Type B pancreatic cell (in vitro differentiated cells): Measurements from ENCODE around the gene IL12RB2. TPM values are rescaled to one million over a fixed set of nuclear protein-coding genes. Genes with fewer than 3 reads are reported as not detected.

Experiments
- DNase-seq: peaks from one replicate; pipeline ENCODE4 v3.0.0; 2021; ENCODE audit warnings: mixed read lengths; ENCODE audit not compliant: unreplicated experiment; ENCODE audit errors: extremely low spot score
- H3K27ac Mint-ChIP-seq: 2 replicates; pipeline ENCODE4 v1.8.0; 2021; ENCODE audit warnings: mild to moderate bottlenecking, mixed read lengths
- H3K27me3 Mint-ChIP-seq: 2 replicates; pipeline ENCODE4 v1.8.0; 2021; ENCODE audit warnings: mixed read lengths
- H3K36me3 Mint-ChIP-seq: 2 replicates; pipeline ENCODE4 v1.8.0; 2021; ENCODE audit warnings: mixed read lengths
- H3K4me1 Mint-ChIP-seq: one replicate; pipeline ENCODE4 v1.8.0; 2021; ENCODE audit warnings: mixed read lengths; ENCODE audit not compliant: unreplicated experiment
- H3K4me3 Mint-ChIP-seq: 2 replicates; pipeline ENCODE4 v1.8.0; 2021; ENCODE audit warnings: mild to moderate bottlenecking, mixed read lengths
- H3K9me3 Mint-ChIP-seq: 2 replicates; pipeline ENCODE4 v1.8.0; 2021; ENCODE audit warnings: mixed read lengths
- CTCF ChIP-seq: fragments of 200-600 bp; sonication (generic); conservative IDR thresholded peaks from 2 replicates; pipeline ENCODE4 v1.5.0; 2021; ENCODE audit warnings: antibody characterized with exemption, mild to moderate bottlenecking
- long read RNA-seq: library from polyadenylated mRNA; unstranded; transcript quantifications from one replicate; pipeline ENCODE4 v2.0.0, GENCODE V29; 2020
- total RNA-seq: library from RNA; stranded (reverse); gene quantifications from 2 replicates; pipeline ENCODE4 v1.2.1, GENCODE V29; 2021; ENCODE audit warnings: low replicate concordance

The IL12RB2 gene, protein sequence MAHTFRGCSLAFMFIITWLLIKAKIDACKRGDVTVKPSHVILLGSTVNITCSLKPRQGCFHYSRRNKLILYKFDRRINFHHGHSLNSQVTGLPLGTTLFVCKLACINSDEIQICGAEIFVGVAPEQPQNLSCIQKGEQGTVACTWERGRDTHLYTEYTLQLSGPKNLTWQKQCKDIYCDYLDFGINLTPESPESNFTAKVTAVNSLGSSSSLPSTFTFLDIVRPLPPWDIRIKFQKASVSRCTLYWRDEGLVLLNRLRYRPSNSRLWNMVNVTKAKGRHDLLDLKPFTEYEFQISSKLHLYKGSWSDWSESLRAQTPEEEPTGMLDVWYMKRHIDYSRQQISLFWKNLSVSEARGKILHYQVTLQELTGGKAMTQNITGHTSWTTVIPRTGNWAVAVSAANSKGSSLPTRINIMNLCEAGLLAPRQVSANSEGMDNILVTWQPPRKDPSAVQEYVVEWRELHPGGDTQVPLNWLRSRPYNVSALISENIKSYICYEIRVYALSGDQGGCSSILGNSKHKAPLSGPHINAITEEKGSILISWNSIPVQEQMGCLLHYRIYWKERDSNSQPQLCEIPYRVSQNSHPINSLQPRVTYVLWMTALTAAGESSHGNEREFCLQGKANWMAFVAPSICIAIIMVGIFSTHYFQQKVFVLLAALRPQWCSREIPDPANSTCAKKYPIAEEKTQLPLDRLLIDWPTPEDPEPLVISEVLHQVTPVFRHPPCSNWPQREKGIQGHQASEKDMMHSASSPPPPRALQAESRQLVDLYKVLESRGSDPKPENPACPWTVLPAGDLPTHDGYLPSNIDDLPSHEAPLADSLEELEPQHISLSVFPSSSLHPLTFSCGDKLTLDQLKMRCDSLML
- total RNA-seq = 0.46 and 0.69 TPM in 2 replicates
- long read RNA-seq = 0 reads

GRCh38 chr1:67307251-67308060 is at the start of gene IL12RB2:
Gene IL12RB2, plus strand, starts transcription at chr1:67307873. Its CDS starts 12,496 bp downstream, at chr1:67320369.
- Mint-ChIP-seq H3K4me3 (peak within 1 kb of the TSS; percentile 85), H3K9me3 (no peaks in the 10 kb centered on the region), H3K36me3 (no peaks in the 10 kb centered on the region), H3K27me3 (peaks cover 51% of the 10 kb centered on the region), H3K27ac (no peak within 1 kb of the TSS), H3K4me1 (peaks cover 4% of the 10 kb centered on the region)
- DNase-seq = no peak
- TF ChIP-seq CTCF = no peak

GRCh38 chr1:67261680-67262079 is 46.0 kb upstream of the IL12RB2 start:
- Mint-ChIP-seq H3K4me3 (no peak overlapping the region), H3K4me1 (no peaks in the 10 kb centered on the region), H3K27ac (no peak overlapping the region), H3K36me3 (no peaks in the 10 kb centered on the region), H3K9me3 (no peaks in the 10 kb centered on the region), H3K27me3 (peaks cover 3% of the 10 kb centered on the region)
- TF ChIP-seq CTCF = peak; percentile 39
- DNase-seq = no peak

- Mint-ChIP-seq H3K36me3 (no peaks in the 10 kb centered on the region), H3K9me3 (no peaks in the 10 kb centered on the region), H3K27ac (no peak overlapping the region), H3K4me1 (no peaks in the 10 kb centered on the region), H3K4me3 (no peak overlapping the region), H3K27me3 (peaks cover 3% of the 10 kb centered on the region)
- TF ChIP-seq CTCF = no peak
- no peak for DNase-seq
Observed at GRCh38 chr1:67262735-67263134, 44.9 kb upstream of the IL12RB2 start.

- Mint-ChIP-seq H3K4me3 (no peak overlapping the region), H3K4me1 (no peaks in the 10 kb centered on the region), H3K9me3 (no peaks in the 10 kb centered on the region), H3K27ac (no peak overlapping the region), H3K36me3 (no peaks in the 10 kb centered on the region), H3K27me3 (peaks cover 3% of the 10 kb centered on the region)
- no peak for TF ChIP-seq CTCF
- no peak for DNase-seq
Observed at GRCh38 chr1:67264152-67264551, 43.5 kb upstream of the IL12RB2 start.

DNA sequence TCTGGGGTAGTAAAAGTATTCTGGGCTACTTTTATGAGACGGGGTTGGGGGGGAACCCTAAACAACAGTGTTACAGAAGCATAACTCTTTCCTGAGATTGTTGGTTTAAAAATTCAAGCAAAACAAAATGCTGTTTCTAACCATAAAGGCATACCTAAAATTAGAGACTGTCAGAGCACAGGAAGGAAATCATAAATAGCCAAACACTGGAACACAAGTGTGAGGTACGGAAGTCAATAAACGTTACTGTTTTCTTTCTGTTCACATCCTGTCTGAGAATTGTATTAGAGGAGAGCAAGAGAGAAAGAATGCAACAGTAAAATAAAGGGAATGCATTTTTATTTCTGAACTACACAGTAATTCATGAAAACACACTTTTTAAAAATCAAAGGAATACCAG is 42.8 kb upstream of the IL12RB2 start:
- H3K36me3 Mint-ChIP-seq = no peaks in the 10 kb centered on the region
- peaks cover 3% of the 10 kb centered on the region for H3K27me3 Mint-ChIP-seq
- no peaks in the 10 kb centered on the region for H3K9me3 Mint-ChIP-seq
- DNase-seq = no peak
- H3K27ac Mint-ChIP-seq = no peak overlapping the region
- no peak overlapping the region for H3K4me3 Mint-ChIP-seq
- TF ChIP-seq CTCF = no peak
- H3K4me1 Mint-ChIP-seq = no peaks in the 10 kb centered on the region
